PFSK-1 (cell line): ENCODE results near the gene SLC25A48.

Experiments used
- FOXP2 ChIP-seq: optimal IDR thresholded peaks from 2 replicates; pipeline ENCODE3; 2011; ENCODE audit warnings: borderline replicate concordance, control low read depth, inconsistent platforms; ENCODE audit not compliant: insufficient read depth; ENCODE audit errors: extremely low read length, extremely low read depth
- POLR2AphosphoS5 ChIP-seq: IDR thresholded peaks from 2 replicates; pipeline ENCODE4 v1.6.1; 2012; ENCODE audit warnings: low read depth, mild to moderate bottlenecking, control low read depth, low read length, moderate library complexity
- REST ChIP-seq, 2 experiments: IDR thresholded peaks; 2 replicates each; pipeline versions ENCODE4 v1.6.1 to v1.8.0; 2011 to 2012; ENCODE audit warnings: low read depth in 2 of 2, low read length in 2 of 2, control low read depth in 1 of 2, inconsistent platforms in 1 of 2, mild to moderate bottlenecking in 1 of 2, moderate library complexity in 1 of 2; ENCODE audit not compliant: insufficient read depth in 1 of 2
- SIN3A ChIP-seq: IDR thresholded peaks from 2 replicates; pipeline ENCODE4 v1.6.1; 2012; ENCODE audit warnings: mild to moderate bottlenecking, low read length, moderate library complexity, borderline replicate concordance; ENCODE audit not compliant: insufficient read depth
- TAF1 ChIP-seq: IDR thresholded peaks from 2 replicates; pipeline ENCODE4 v1.6.1; 2012; ENCODE audit warnings: low read length, control low read depth, borderline replicate concordance; ENCODE audit not compliant: insufficient read depth

SLC25A48 gene

GRCh38 chr5:135880278-135880677 lies 45.8 kb downstream of the SLC25A48 start:
- TF ChIP-seq SIN3A = no peak
- TF ChIP-seq REST (IDR thresholded peaks at IDR 0.05; ENCODE audit: insufficient read depth in 1 of 2, low read depth in 2 of 2, low read length in 2 of 2) = no peak
- TF ChIP-seq FOXP2 = no peak
- no peak for TF ChIP-seq POLR2AphosphoS5
- no peak for TF ChIP-seq TAF1

GRCh38 chr5:135880801-135881200 lies 46.3 kb downstream of the SLC25A48 start:
- TF ChIP-seq REST (IDR thresholded peaks at IDR 0.05; ENCODE audit: insufficient read depth in 1 of 2, low read depth in 2 of 2, low read length in 2 of 2) = no peak
- TF ChIP-seq SIN3A = no peak
- no peak for TF ChIP-seq TAF1
- TF ChIP-seq POLR2AphosphoS5 = no peak
- TF ChIP-seq FOXP2 = no peak

- TF ChIP-seq SIN3A (no peak), FOXP2 (no peak), POLR2AphosphoS5 (no peak), TAF1 (no peak), REST (IDR thresholded peaks at IDR 0.05; ENCODE audit: insufficient read depth in 1 of 2, low read depth in 2 of 2, low read length in 2 of 2) (no peak)
These were observed 46.8 kb downstream of the SLC25A48 start for GRCh38 chr5:135881244-135881643.

GRCh38 chr5:135881819-135882218 lies 47.4 kb downstream of the SLC25A48 start:
- TF ChIP-seq REST (IDR thresholded peaks at IDR 0.05; ENCODE audit: insufficient read depth in 1 of 2, low read depth in 2 of 2, low read length in 2 of 2) = no peak
- TF ChIP-seq FOXP2 = no peak
- TF ChIP-seq POLR2AphosphoS5 = no peak
- no peak for TF ChIP-seq TAF1
- no peak for TF ChIP-seq SIN3A

- no peak for TF ChIP-seq REST (IDR thresholded peaks at IDR 0.05; ENCODE audit: insufficient read depth in 1 of 2, low read depth in 2 of 2, low read length in 2 of 2)
- no peak for TF ChIP-seq FOXP2
- TF ChIP-seq SIN3A = no peak
- no peak for TF ChIP-seq TAF1
- TF ChIP-seq POLR2AphosphoS5 = no peak
These were observed 48.6 kb downstream of the SLC25A48 start for GRCh38 chr5:135883026-135883425.
